ENCODE data around the gene CADM2.

The CADM2 gene

GRCh38 chr3:85890043-85890555, 931.3 kb downstream of the CADM2 start:
- no peak overlapping the region for H3K4me3 ChIP-seq (ENCODE audit: control insufficient read depth, low read depth, low read length)
- no peak for TF ChIP-seq CTCF (conservative IDR thresholded peaks at IDR 0.05; ENCODE audit: control insufficient read depth, insufficient read depth, low read depth, low read length)
- no peak for DNase-seq (ENCODE audit: low read depth)

- TF ChIP-seq CTCF (conservative IDR thresholded peaks at IDR 0.05; ENCODE audit: control insufficient read depth, insufficient read depth, low read depth, low read length) = no peak
- DNase-seq (ENCODE audit: low read depth) = no peak
These were observed 944.6 kb downstream of the CADM2 start for GRCh38 chr3:85903434-85903833.

GRCh38 chr3:85912980-85913379, 954.2 kb downstream of the CADM2 start:
- no peak overlapping the region for H3K4me3 ChIP-seq (ENCODE audit: control insufficient read depth, low read depth, low read length)
- TF ChIP-seq CTCF (conservative IDR thresholded peaks at IDR 0.05; ENCODE audit: control insufficient read depth, insufficient read depth, low read depth, low read length) = no peak
- DNase-seq (ENCODE audit: low read depth) = no peak

More at GRCh38 chr3:85903434-85903833, 944.6 kb downstream of the CADM2 start:
- no peak overlapping the region for H3K4me3 ChIP-seq (ENCODE audit: control insufficient read depth, low read depth, low read length)

GRCh38 chr3:85922374-85922773, 963.6 kb downstream of the CADM2 start:
- H3K4me3 ChIP-seq (ENCODE audit: control insufficient read depth, low read depth, low read length) = no peak overlapping the region
- TF ChIP-seq CTCF (conservative IDR thresholded peaks at IDR 0.05; ENCODE audit: control insufficient read depth, insufficient read depth, low read depth, low read length) = no peak
- no peak for DNase-seq (ENCODE audit: low read depth)

GRCh38 chr3:85930718-85931117, 971.9 kb downstream of the CADM2 start:
- H3K4me3 ChIP-seq (ENCODE audit: control insufficient read depth, low read depth, low read length) = no peak overlapping the region
- TF ChIP-seq CTCF (conservative IDR thresholded peaks at IDR 0.05; ENCODE audit: control insufficient read depth, insufficient read depth, low read depth, low read length) = no peak
- DNase-seq (ENCODE audit: low read depth) = no peak

GRCh38 chr3:85933326-85933725, 974.5 kb downstream of the CADM2 start:
- H3K4me3 ChIP-seq (ENCODE audit: control insufficient read depth, low read depth, low read length) = no peak overlapping the region
- TF ChIP-seq CTCF (conservative IDR thresholded peaks at IDR 0.05; ENCODE audit: control insufficient read depth, insufficient read depth, low read depth, low read length) = no peak
- DNase-seq (ENCODE audit: low read depth) = no peak

GRCh38 chr3:85935171-85935570, 976.4 kb downstream of the CADM2 start:
- no peak for TF ChIP-seq CTCF (conservative IDR thresholded peaks at IDR 0.05; ENCODE audit: control insufficient read depth, insufficient read depth, low read depth, low read length)
- no peak overlapping the region for H3K4me3 ChIP-seq (ENCODE audit: control insufficient read depth, low read depth, low read length)
- DNase-seq (ENCODE audit: low read depth) = no peak

All from fibroblast of mammary gland (primary cell).